PFSK-1 (cell line): ENCODE data around the gene NPFF.

ENCODE experiments used
- FOXP2 ChIP-seq: optimal IDR thresholded peaks from 2 replicates; pipeline ENCODE3; 2011; ENCODE audit warnings: borderline replicate concordance, control low read depth, inconsistent platforms; ENCODE audit not compliant: insufficient read depth; ENCODE audit errors: extremely low read length, extremely low read depth
- POLR2AphosphoS5 ChIP-seq: IDR thresholded peaks from 2 replicates; pipeline ENCODE4 v1.6.1; 2012; ENCODE audit warnings: low read depth, mild to moderate bottlenecking, control low read depth, low read length, moderate library complexity
- SIN3A ChIP-seq: IDR thresholded peaks from 2 replicates; pipeline ENCODE4 v1.6.1; 2012; ENCODE audit warnings: mild to moderate bottlenecking, low read length, moderate library complexity, borderline replicate concordance; ENCODE audit not compliant: insufficient read depth
- TAF1 ChIP-seq: IDR thresholded peaks from 2 replicates; pipeline ENCODE4 v1.6.1; 2012; ENCODE audit warnings: low read length, control low read depth, borderline replicate concordance; ENCODE audit not compliant: insufficient read depth
- TF ChIP-seq, protein P1 (sequence below), 2 experiments: IDR thresholded peaks; 2 replicates each; pipeline versions ENCODE4 v1.6.1 to v1.8.0; 2011 to 2012; ENCODE audit warnings: low read depth in 2 of 2, low read length in 2 of 2, control low read depth in 1 of 2, inconsistent platforms in 1 of 2, mild to moderate bottlenecking in 1 of 2, moderate library complexity in 1 of 2; ENCODE audit not compliant: insufficient read depth in 1 of 2

Gene NPFF

DNA sequence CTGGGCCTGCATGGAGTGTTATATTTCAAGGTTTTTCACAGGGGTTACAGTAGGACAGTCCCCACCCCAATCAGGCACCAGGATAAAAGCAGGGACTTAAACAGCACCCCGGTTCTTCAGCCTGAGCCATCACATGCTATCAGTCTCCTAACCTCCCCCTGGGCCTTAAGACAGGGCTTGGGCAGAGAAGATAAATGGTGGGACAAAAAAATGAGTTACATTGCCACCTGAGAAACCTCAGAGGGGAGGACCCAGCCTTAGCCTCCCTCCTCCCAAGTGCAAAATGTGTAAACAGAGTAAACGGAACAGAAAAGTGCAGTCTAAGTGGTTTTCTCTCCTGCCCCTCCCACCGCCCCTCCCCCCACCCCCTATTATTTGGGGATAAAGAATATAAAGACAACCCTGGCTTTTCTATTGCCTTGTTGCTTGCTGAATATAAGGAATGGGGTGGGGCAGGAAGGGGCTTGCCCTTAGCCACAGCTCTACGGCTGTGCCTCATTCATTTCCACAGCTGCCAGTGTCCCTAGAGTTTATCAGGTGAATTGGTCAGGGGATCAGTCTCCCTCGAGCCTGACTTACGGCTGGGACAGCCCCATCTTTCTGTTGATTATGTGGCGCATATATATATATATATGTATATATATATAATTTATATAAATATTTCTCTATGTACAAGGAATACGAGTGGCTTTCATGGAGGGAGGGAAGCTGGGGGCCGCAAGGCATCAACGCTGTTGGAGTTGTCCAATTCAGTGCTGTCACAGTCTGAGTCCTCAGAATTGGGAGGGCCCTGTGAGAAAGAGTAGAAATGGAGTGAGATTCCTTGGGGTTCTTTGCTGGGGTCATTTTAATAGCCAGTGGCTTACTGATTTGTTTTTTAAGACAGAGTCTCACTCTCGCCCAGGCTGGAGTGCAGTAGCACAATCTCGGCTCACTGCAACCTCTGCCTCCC, 26.5 kb downstream of the NPFF start:
- TF ChIP-seq FOXP2 (no peak), POLR2AphosphoS5 (peak; percentile 65)

DNA sequence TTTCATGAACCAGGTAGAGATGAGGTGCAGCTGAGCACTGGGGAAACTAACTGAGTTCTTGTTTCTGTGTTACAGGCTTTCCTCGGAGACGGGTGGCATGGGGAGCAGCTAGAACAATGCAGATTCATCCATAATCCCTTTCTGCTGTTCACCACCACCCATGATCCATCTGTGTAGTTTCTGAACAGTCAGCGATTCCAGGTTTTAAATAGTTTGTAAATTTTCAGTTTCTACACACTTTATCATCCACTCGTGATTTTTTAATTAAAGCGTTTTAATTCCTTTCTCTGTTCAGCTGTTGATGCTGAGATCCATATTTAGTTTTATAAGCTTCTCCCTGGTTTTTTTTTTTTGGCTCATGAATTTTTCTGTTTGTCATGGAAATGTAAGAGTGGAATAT, 28.0 kb downstream of the NPFF start:
- TF ChIP-seq TAF1 (no peak), FOXP2 (no peak), POLR2AphosphoS5 (0 out of 2 replicates have a peak, but pooled peaks have one; percentile 47)

DNA sequence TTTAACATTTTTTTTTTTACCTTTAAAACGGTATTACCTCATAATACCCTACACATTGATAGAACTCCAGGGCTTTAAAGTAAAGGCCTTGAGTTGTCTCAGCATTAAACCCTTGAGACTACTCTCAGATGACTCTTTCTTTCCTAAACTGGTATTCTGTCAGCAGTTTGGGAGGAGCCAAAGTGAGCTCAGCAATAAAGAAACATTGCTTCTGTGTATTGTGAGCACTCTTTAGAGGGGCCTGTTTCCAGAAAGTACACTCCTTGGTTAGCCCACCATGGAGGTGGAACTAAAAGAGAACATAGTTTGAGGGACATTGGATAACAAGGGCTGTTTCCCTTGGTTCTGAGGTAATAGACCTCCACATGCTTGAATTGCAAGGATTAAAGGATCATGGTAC, 28.4 kb downstream of the NPFF start:
- no peak for TF ChIP-seq SIN3A
- TF ChIP-seq FOXP2: no peak
- TF ChIP-seq, protein P1, sequence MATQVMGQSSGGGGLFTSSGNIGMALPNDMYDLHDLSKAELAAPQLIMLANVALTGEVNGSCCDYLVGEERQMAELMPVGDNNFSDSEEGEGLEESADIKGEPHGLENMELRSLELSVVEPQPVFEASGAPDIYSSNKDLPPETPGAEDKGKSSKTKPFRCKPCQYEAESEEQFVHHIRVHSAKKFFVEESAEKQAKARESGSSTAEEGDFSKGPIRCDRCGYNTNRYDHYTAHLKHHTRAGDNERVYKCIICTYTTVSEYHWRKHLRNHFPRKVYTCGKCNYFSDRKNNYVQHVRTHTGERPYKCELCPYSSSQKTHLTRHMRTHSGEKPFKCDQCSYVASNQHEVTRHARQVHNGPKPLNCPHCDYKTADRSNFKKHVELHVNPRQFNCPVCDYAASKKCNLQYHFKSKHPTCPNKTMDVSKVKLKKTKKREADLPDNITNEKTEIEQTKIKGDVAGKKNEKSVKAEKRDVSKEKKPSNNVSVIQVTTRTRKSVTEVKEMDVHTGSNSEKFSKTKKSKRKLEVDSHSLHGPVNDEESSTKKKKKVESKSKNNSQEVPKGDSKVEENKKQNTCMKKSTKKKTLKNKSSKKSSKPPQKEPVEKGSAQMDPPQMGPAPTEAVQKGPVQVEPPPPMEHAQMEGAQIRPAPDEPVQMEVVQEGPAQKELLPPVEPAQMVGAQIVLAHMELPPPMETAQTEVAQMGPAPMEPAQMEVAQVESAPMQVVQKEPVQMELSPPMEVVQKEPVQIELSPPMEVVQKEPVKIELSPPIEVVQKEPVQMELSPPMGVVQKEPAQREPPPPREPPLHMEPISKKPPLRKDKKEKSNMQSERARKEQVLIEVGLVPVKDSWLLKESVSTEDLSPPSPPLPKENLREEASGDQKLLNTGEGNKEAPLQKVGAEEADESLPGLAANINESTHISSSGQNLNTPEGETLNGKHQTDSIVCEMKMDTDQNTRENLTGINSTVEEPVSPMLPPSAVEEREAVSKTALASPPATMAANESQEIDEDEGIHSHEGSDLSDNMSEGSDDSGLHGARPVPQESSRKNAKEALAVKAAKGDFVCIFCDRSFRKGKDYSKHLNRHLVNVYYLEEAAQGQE (IDR thresholded peaks at IDR 0.05; ENCODE audit: insufficient read depth in 1 of 2, low read depth in 2 of 2, low read length in 2 of 2): no peak
- no peak for TF ChIP-seq TAF1
- no peak for TF ChIP-seq POLR2AphosphoS5

DNA sequence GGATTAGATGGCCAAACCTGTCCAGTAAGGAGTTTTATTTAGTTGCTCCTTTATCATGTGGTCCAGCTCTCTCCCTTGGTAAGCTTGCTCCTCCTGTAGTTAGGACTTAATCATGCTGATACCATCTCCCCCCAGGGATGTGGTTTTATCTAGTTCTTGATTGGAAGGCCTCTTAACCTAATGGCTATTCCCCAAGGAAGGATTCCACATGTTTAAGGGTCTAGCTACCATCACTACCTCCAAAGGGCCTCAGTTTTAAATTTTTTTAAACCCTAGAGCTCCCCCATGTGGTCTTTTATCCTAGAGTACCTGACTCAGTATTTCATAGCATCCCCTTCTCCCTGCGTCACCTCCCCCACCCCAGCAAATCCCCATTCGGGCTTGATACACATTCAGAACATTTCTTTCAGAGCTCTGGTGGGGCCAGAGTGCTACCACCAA, 30.5 kb downstream of the NPFF start:
- TF ChIP-seq TAF1 (no peak), POLR2AphosphoS5 (no peak; the same call in 1 of the 2 replicates), FOXP2 (no peak)

DNA sequence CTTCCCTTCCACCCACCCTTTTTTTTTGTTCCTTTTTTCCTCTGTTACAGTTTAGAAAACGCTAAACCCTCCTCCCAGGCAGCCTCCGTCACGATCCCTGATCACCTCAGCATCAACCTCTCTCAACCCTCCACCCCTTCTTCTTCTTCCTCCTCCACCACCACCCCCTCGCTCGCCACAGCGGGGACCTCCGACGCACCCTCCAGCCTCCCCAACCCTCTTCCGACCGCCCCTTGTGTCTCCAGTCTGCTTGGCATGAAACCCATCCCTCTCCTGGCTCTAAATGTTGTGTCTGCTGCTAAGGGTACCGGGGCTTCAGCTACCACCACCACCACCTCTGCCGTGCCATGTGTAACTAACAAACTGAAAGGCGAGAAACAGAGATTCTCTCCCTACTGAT, 32.5 kb downstream of the NPFF start:
- TF ChIP-seq, protein P1 (IDR thresholded peaks at IDR 0.05; ENCODE audit: insufficient read depth in 1 of 2, low read depth in 2 of 2, low read length in 2 of 2): no peak
- TF ChIP-seq SIN3A (no peak), FOXP2 (no peak), TAF1 (no peak), POLR2AphosphoS5 (no peak)

DNA sequence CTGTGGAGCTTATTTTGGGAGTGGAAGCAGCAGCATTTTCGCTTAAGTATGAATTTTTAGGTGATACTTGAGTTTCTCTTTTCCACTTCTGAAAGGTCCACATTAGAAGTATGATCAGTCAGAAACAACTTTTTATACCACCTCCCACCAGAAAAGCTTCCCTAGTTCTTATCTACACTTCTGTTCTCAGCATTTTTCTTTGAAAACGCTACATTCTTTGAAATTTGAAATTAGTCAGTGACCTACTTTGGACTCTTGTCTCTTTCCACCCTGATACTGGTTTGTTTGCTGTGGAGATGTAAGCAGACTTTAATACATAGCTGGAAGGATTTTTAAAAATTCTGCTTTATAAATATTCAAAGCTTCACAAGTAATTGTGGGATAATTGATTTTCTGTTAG, 33.2 kb downstream of the NPFF start:
- no peak for TF ChIP-seq TAF1
- TF ChIP-seq, protein P1 (IDR thresholded peaks at IDR 0.05; ENCODE audit: insufficient read depth in 1 of 2, low read depth in 2 of 2, low read length in 2 of 2): no peak
- TF ChIP-seq SIN3A: no peak
- 0 out of 2 replicates have a peak, but pooled peaks have one; percentile 26 for TF ChIP-seq POLR2AphosphoS5
- no peak for TF ChIP-seq FOXP2
